Right lobe of liver (tissue), 6 donors: ENCODE data around the gene OR51S1. TPM values are rescaled to one million over a fixed set of nuclear protein-coding genes. Genes with fewer than 3 reads are reported as not detected.
"Not testable (repeated sequence)": the region's sequence is repeated elsewhere in the genome, so short reads cannot be mapped to it uniquely, and the experiment has no call there.

Source experiments
- ATAC-seq, 4 donors: fragments of 200-7000 bp; cut with Tn5 transposase; one replicate each; pipeline ENCODE4 v1.9.1; 2020; ENCODE audit warnings: mild to moderate bottlenecking in 4 of 4, moderate library complexity in 4 of 4
- DNase-seq, 3 donors: peaks; one replicate each; pipeline ENCODE4 v3.0.0-alpha.2; 2020
- H3K27ac ChIP-seq, 3 donors: fragments of 200-600 bp; one replicate each; pipeline ENCODE4 v1.8.0; 2022
- H3K27me3 ChIP-seq, 2 donors: fragments of 200-600 bp; one replicate each; pipeline ENCODE4 v1.8.0; 2022
- H3K36me3 ChIP-seq, 4 donors: fragments of 200-600 bp; sonication (generic) in 1 of 4; one replicate each; pipeline versions ENCODE4 v1.5.1 to v1.8.0; 2017 to 2022; ENCODE audit warnings: control low read depth in 1 of 4
- H3K4me1 ChIP-seq, 4 donors: fragments of 200-600 bp; sonication (generic) in 1 of 4; one replicate each; pipeline versions ENCODE4 v1.5.1 to v1.8.0; 2017 to 2022; ENCODE audit warnings: control low read depth in 1 of 4
- H3K4me3 ChIP-seq, 3 donors: fragments of 200-600 bp; one replicate each; pipeline ENCODE4 v1.8.0; 2022
- H3K9me3 ChIP-seq, 4 donors: fragments of 200-600 bp; sonication (generic) in 1 of 4; one replicate each; pipeline versions ENCODE4 v1.5.1 to v1.8.0; 2017 to 2022; ENCODE audit warnings: control low read depth in 1 of 4
- POLR2A ChIP-seq: fragments of 450-650 bp; IDR thresholded peaks from one replicate; pipeline ENCODE4 v1.6.1; 2017; ENCODE audit warnings: antibody characterized with exemption, mild to moderate bottlenecking
- whole genome bisulfite sequencing: methylation state at CpG from one replicate; pipeline ENCODE4 v1.1.6; 2018; ENCODE audit warnings: low coverage, low lambda C conversion rate; ENCODE audit not compliant: insufficient coverage; ENCODE audit errors: missing lambda C conversion rate; 5-methylcytosine and 5-hydroxymethylcytosine counted together
- intact Hi-C, 2 donors: fragments of 100-400 bp; cut with DNase I; formaldehyde crosslinking; loops; one replicate each; pipeline versions ENCODE4 v1.11.2 to v1.14.1; 2022
- total RNA-seq, 6 experiments: library from RNA; depleted of rRNA in 2 of 6; stranded (reverse); fragments of >200 nt in 2 of 6; fragmentation: NEBNext Ultra II Directional in 3 of 6; extraction: Animal tissue kit (Norgen Biotek cat#: 25700) in 3 of 6; gene quantifications; one replicate each; pipeline versions ENCODE4 v1.1.0 to v1.2.4, GENCODE V29; 2016 to 2023
- TF ChIP-seq, protein P1 (sequence below), 4 donors: fragments of 200-600 bp in 3 of 4; fragments of 450-650 bp in 1 of 4; IDR thresholded peaks; one replicate each; pipeline versions ENCODE4 v1.5.1 to v1.8.0; 2016 to 2022; ENCODE audit warnings: antibody characterized with exemption in 4 of 4, mild to moderate bottlenecking in 2 of 4
- donor health status: DM: no; HTN: yes; CAD: no.
- donor health status: DM: no; HTN: no; CAD: no.
- donor health status: DM: no; HTN: no; CAD: no.
- donor health status: DM: no; HTN: yes; CAD: no.
- donor health status: DM: no; HTN: yes; CAD: no.

OR51S1 gene
- total RNA-seq, 6 experiments from 2014 or later: not detected

DNA sequence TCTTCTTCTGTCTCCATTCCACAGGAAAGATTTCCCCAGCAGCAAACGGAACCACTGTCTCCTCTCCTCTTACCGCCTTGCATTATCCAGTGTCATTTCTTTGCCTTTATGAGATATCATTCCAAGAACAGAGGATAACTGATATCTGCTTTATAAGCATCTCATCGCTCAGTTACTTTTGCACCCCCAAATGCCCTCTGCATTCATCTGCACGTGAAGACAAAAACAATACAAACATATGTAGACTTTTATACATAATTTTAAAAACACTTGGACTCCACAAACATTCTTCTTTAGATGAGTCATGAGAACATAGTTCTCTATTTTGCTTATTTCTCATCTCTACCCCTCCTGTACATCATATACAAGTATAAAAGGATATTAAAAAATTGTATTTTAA is 32.2 kb upstream of the OR51S1 start:
- DNase-seq (no peak), ATAC-seq (no peak)
- Histone ChIP-seq H3K4me1 (no peaks in the 10 kb centered on the region), H3K9me3 (no peaks in the 10 kb centered on the region), H3K27ac (no peak overlapping the region), H3K27me3 (no peaks in the 10 kb centered on the region), H3K4me3 (no peak overlapping the region), H3K36me3 (no peaks in the 10 kb centered on the region)
- 58% methylated on average over 4 of the region's 4 CpGs for WGBS
- TF ChIP-seq, protein P1, sequence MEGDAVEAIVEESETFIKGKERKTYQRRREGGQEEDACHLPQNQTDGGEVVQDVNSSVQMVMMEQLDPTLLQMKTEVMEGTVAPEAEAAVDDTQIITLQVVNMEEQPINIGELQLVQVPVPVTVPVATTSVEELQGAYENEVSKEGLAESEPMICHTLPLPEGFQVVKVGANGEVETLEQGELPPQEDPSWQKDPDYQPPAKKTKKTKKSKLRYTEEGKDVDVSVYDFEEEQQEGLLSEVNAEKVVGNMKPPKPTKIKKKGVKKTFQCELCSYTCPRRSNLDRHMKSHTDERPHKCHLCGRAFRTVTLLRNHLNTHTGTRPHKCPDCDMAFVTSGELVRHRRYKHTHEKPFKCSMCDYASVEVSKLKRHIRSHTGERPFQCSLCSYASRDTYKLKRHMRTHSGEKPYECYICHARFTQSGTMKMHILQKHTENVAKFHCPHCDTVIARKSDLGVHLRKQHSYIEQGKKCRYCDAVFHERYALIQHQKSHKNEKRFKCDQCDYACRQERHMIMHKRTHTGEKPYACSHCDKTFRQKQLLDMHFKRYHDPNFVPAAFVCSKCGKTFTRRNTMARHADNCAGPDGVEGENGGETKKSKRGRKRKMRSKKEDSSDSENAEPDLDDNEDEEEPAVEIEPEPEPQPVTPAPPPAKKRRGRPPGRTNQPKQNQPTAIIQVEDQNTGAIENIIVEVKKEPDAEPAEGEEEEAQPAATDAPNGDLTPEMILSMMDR (IDR thresholded peaks at IDR 0.05): no peak
- TF ChIP-seq POLR2A: no peak
- intact Hi-C loops: no loop called here

DNA sequence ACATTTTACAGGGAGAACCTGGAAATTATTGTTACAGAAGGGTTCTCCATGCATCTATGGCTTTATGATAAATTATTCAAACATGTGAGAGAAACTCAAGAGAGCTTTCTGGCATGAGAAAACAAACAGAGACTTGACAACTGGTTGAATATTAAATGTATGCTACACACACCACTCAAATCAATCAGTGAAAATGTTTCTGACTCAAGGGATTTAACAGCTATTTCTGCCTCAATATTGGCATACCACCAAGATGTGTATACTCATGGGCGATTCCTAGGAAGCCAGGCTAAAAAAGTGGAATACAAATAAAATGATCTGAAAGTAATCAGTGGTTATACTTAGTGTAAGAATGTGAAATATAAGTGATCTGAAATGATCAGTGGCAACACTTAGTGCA is 16.8 kb upstream of the OR51S1 start:
- 23% methylated on average over 1 of the region's 1 CpG for WGBS
- no peaks in the 10 kb centered on the region for H3K9me3 ChIP-seq
- no peaks in the 10 kb centered on the region for H3K4me1 ChIP-seq
- intact Hi-C loops: no loop called here
- no peaks in the 10 kb centered on the region for H3K36me3 ChIP-seq
- ATAC-seq (no peak), DNase-seq (no peak)
- H3K4me3 ChIP-seq: no peak overlapping the region
- no peak overlapping the region for H3K27ac ChIP-seq
- TF ChIP-seq POLR2A: no peak
- TF ChIP-seq, protein P1 (IDR thresholded peaks at IDR 0.05): no peak
- no peaks in the 10 kb centered on the region for H3K27me3 ChIP-seq

DNA sequence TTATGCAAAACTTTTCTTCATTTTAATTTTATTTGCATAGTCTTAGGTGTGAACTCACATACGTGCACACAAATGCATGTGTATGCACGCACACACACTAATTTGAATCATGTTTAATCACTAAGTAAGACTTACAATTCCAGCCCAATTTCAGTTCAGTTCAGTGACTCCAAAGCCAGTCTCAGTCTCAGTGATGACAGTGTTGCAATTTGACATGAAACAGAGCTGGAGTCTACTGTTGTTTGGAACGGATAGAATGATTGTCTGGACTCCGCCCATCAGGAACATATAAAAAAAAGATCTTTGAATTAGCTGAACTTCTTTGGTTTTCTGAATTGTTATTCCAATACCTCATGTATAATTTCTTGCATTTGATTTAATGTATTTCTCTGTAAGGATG is 14.9 kb upstream of the OR51S1 start:
- intact Hi-C loops: no loop called here
- Histone ChIP-seq H3K4me3 (no peak overlapping the region), H3K9me3 (no peaks in the 10 kb centered on the region), H3K4me1 (no peaks in the 10 kb centered on the region), H3K27me3 (no peaks in the 10 kb centered on the region), H3K27ac (no peak overlapping the region), H3K36me3 (no peaks in the 10 kb centered on the region)
- 68% methylated on average over 4 of the region's 4 CpGs for WGBS
- ATAC-seq: no peak
- no peak for DNase-seq
- TF ChIP-seq POLR2A: no peak
- TF ChIP-seq, protein P1 (IDR thresholded peaks at IDR 0.05): no peak

DNA sequence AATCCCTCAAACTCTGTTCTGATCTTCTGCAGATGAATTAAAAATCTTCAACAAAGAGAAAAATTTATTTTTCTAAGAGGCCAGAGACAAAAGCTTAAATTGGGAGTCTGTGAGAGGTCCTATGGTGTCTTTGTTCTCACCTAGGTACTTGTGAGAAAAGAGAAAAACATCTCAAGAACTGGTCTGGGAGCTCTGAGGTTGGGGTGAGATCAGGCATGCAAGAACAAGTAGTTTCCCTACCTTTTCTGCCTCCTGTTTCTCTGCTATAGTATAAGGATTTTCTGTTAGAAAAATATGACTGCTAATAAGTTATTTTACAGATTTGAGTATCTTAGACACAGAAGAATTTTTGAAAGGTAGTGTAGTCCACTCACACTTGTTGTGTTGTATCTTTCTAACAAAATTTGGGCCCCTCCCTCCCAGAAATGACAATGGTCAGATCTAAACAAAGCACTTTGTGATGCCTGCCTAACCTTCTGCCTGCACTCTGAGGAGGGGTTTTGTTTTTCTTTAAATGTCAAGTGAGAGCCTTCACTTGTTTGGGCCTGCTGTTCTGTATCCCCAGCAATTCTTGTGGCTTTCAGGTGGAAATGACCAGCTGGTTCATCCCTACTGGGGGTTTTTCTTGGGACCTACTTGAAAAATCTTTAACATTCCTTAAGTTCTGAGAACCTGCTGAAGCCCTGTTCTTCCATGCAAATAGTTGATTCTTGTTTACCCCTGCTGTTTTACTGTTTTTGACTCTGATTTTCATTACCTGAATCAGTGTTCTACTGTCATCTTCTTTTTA is 13.6 kb upstream of the OR51S1 start:
- Histone ChIP-seq H3K27ac (no peak overlapping the region), H3K4me1 (no peaks in the 10 kb centered on the region), H3K27me3 (no peaks in the 10 kb centered on the region), H3K36me3 (no peaks in the 10 kb centered on the region), H3K4me3 (no peak overlapping the region), H3K9me3 (no peaks in the 10 kb centered on the region)
- no peak for ATAC-seq
- intact Hi-C loops: no loop called here
- DNase-seq: no peak
- TF ChIP-seq, protein P1 (IDR thresholded peaks at IDR 0.05): no peak
- TF ChIP-seq POLR2A: no peak

DNA sequence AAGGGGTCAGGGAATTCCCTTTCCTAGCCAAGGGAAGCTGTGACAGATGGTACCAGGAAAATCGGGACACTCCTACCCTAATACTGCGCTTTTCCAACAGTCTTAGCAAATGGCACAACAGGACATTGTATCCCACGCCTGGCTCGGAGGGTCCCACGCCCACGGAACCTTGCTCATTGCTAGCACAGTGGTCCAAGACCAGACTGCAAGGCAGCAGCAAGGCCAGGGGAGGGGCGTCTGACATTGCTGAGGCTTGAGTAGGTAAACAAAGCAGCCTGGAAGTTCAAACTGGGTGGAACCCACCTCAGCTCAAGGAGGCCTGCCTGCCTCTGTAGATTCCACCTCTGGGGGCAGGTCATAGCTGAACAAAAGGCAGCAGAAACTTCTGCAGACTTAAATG is 5.3 kb upstream of the OR51S1 start:
- ATAC-seq, DNase-seq, H3K36me3 ChIP-seq, H3K27me3 ChIP-seq, H3K4me3 ChIP-seq, H3K9me3 ChIP-seq, H3K27ac ChIP-seq, H3K4me1 ChIP-seq, intact Hi-C loops: not testable (repeated sequence)
- 64% methylated on average over 6 of the region's 7 CpGs for WGBS
